ENCODE data around the gene C4orf50. TPM values are rescaled to one million over a fixed set of nuclear protein-coding genes. Genes with fewer than 3 reads are reported as not detected.

C4orf50 gene
- total and polyA plus RNA-seq, 2 donors = 0.14 to 0.66 TPM

DNA sequence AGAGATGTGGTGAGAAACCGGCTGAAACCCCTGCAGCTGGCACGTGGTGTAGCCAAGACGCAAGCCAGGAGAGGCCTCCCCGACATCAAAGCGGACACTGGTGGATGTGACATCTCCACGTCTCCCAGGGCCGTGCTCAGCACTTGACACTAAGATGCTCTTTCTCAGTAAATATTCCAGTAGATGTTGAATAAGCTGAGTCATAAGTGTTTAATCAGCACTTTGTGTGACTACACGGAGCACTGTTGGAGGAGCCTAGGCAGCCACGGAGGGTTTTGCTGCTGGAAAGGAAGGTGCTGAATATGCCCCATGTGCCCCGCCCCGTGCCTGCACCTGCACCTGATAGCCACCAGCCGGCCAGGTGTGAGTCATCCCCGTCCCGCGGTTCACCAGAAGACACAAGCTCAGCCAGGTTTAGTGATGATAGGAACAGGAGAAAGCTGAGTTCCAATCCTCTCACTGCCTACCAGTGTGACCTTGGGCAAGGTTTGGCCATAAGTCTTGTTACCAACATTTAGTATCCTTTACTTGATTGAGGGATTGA lies 29.0 kb upstream of the C4orf50 start:
- WGBS = 91% methylated on average over 15 of the region's 15 CpGs

DNA sequence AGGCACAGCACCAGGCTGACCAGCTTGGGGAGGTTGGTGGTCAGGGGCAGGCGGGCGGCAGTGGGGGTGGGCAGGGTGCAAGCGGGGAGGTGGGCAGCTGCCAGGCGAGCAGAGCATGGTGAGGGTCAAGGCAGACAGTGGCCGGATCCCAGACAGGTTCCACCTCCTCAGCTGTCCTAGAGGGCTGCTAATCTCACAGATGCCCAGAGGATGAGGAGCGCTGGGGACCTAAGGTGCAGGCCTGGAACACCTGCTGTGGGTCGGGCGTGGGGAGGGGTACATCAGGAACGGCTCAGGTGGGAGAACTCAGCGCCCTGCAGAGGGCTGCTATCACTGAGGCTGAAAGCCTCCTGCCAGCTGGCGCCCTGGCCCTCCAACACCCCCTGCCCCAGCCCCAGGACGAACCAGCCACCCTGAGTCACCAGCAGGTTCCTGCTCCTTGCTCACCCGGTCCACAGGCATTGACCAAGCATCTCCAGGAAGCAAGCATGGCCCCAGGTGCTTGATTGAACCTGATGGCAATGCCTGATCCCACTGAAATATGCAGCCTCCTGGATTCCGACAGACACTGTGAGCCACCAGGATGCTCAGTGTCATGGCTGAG lies 28.4 kb upstream of the C4orf50 start:
- 96% methylated on average over 14 of the region's 14 CpGs for WGBS
- DNase-seq (ENCODE audit: low read depth in 6 of 9, low spot score in 9 of 9) = no peak
- no peaks in the 10 kb centered on the region for H3K9me3 ChIP-seq (ENCODE audit: control insufficient read depth in 2 of 2, insufficient read depth in 1 of 2, low read length in 1 of 2)
- H3K27ac ChIP-seq (ENCODE audit: low read depth in 1 of 2, low read length in 1 of 2) = no peak overlapping the region
- H3K27me3 ChIP-seq (ENCODE audit: control insufficient read depth in 2 of 2, insufficient read depth in 1 of 2, low read length in 1 of 2) = no peaks in the 10 kb centered on the region
- no peak overlapping the region for H3K4me3 ChIP-seq (ENCODE audit: low read length in 2 of 2)
- no peaks in the 10 kb centered on the region for H3K36me3 ChIP-seq (ENCODE audit: control insufficient read depth in 2 of 2, insufficient read depth in 2 of 2, low read length in 1 of 2)
- H3K4me1 ChIP-seq (ENCODE audit: control insufficient read depth in 2 of 2, insufficient read depth in 2 of 2, low read length in 2 of 2) = no peaks in the 10 kb centered on the region

More for the DNA sequence above, 29.0 kb upstream of the C4orf50 start:
- Histone ChIP-seq H3K4me3 (ENCODE audit: low read length in 2 of 2) (no peak overlapping the region), H3K4me1 (ENCODE audit: control insufficient read depth in 2 of 2, insufficient read depth in 2 of 2, low read length in 2 of 2) (no peaks in the 10 kb centered on the region), H3K27me3 (ENCODE audit: control insufficient read depth in 2 of 2, insufficient read depth in 1 of 2, low read length in 1 of 2) (no peaks in the 10 kb centered on the region), H3K27ac (ENCODE audit: low read depth in 1 of 2, low read length in 1 of 2) (no peak overlapping the region), H3K9me3 (ENCODE audit: control insufficient read depth in 2 of 2, insufficient read depth in 1 of 2, low read length in 1 of 2) (no peaks in the 10 kb centered on the region), H3K36me3 (ENCODE audit: control insufficient read depth in 2 of 2, insufficient read depth in 2 of 2, low read length in 1 of 2) (no peaks in the 10 kb centered on the region)
- DNase-seq (ENCODE audit: low read depth in 6 of 9, low spot score in 9 of 9) = no peak

DNA sequence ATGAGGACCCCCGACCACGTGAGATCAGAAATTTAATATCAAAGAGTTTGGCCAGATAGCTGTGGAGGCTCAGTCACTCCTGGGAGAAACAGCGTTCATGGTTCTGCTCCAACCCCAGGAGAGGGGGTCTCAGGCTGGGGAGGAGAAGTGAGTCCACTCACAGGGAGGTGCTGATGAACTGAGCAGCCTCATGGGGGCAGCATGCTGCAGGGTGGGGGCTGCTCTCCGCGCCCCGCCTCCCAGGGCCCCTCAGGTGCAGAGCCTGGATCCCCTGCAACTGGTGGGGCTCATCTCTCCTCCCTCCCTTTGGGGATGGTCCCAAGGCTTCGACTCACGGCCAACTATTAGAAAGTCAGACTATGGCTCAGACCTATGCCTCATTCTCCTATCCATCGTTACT lies 26.6 kb upstream of the C4orf50 start:
- Histone ChIP-seq H3K4me1 (ENCODE audit: control insufficient read depth in 2 of 2, insufficient read depth in 2 of 2, low read length in 2 of 2) (no peaks in the 10 kb centered on the region), H3K27me3 (ENCODE audit: control insufficient read depth in 2 of 2, insufficient read depth in 1 of 2, low read length in 1 of 2) (no peaks in the 10 kb centered on the region), H3K27ac (ENCODE audit: low read depth in 1 of 2, low read length in 1 of 2) (no peak overlapping the region), H3K4me3 (ENCODE audit: low read length in 2 of 2) (no peak overlapping the region), H3K36me3 (ENCODE audit: control insufficient read depth in 2 of 2, insufficient read depth in 2 of 2, low read length in 1 of 2) (no peaks in the 10 kb centered on the region), H3K9me3 (ENCODE audit: control insufficient read depth in 2 of 2, insufficient read depth in 1 of 2, low read length in 1 of 2) (no peaks in the 10 kb centered on the region)
- no peak for DNase-seq (ENCODE audit: low read depth in 6 of 9, low spot score in 9 of 9)
- 46% methylated on average over 9 of the region's 9 CpGs for WGBS

DNA sequence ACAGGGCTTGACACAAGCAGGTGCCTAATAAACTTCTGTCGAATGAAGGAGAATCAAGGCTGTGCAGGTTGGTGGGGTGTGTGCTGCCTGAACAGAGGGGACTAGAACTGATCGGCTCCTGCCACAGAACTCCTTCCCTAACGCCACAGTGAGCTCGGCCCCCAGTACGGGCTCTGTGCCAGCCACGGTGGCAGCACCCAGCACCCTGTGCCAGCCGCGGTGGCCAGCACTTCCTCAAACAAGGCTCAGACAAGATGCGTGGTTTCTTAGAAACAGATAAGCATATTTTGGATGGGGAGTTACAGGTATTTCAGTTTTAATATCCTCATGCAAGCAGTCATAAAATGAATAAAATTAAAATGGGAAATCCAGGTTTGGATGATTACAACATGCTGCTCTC lies 26.0 kb upstream of the C4orf50 start:
- WGBS = 12% methylated on average over 9 of the region's 9 CpGs
- no peak overlapping the region for H3K27ac ChIP-seq (ENCODE audit: low read depth in 1 of 2, low read length in 1 of 2)
- H3K9me3 ChIP-seq (ENCODE audit: control insufficient read depth in 2 of 2, insufficient read depth in 1 of 2, low read length in 1 of 2) = no peaks in the 10 kb centered on the region
- no peaks in the 10 kb centered on the region for H3K36me3 ChIP-seq (ENCODE audit: control insufficient read depth in 2 of 2, insufficient read depth in 2 of 2, low read length in 1 of 2)
- H3K4me3 ChIP-seq (ENCODE audit: low read length in 2 of 2) = no peak overlapping the region
- DNase-seq (ENCODE audit: low read depth in 6 of 9, low spot score in 9 of 9) = no peak
- H3K4me1 ChIP-seq (ENCODE audit: control insufficient read depth in 2 of 2, insufficient read depth in 2 of 2, low read length in 2 of 2) = no peaks in the 10 kb centered on the region
- no peaks in the 10 kb centered on the region for H3K27me3 ChIP-seq (ENCODE audit: control insufficient read depth in 2 of 2, insufficient read depth in 1 of 2, low read length in 1 of 2)

DNA sequence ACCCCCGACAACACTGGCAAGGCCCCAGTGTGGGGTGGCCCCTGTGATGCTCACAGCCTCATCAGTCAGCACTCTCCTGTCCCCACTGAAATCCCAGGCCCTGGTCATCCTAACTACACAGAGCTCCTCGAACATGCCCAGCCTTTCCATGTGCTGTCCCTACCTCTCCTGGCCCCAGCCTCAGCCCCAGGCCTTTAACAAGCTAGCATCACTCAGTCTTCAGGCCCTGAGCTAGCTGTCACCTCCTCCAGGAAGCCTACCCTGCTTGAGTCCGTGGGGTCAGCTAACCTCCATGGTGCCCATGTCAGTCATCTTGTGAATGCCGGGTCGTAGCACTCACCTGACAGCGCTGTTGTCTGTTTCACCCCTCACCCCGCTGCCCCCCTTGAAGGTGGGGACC lies 25.6 kb upstream of the C4orf50 start:
- WGBS = 82% methylated on average over 7 of the region's 7 CpGs
- no peak overlapping the region for H3K27ac ChIP-seq (ENCODE audit: low read depth in 1 of 2, low read length in 1 of 2)
- H3K27me3 ChIP-seq (ENCODE audit: control insufficient read depth in 2 of 2, insufficient read depth in 1 of 2, low read length in 1 of 2) = no peaks in the 10 kb centered on the region
- DNase-seq (ENCODE audit: low read depth in 6 of 9, low spot score in 9 of 9) = no peak
- H3K4me3 ChIP-seq (ENCODE audit: low read length in 2 of 2) = no peak overlapping the region
- H3K9me3 ChIP-seq (ENCODE audit: control insufficient read depth in 2 of 2, insufficient read depth in 1 of 2, low read length in 1 of 2) = no peaks in the 10 kb centered on the region
- H3K4me1 ChIP-seq (ENCODE audit: control insufficient read depth in 2 of 2, insufficient read depth in 2 of 2, low read length in 2 of 2) = no peaks in the 10 kb centered on the region
- H3K36me3 ChIP-seq (ENCODE audit: control insufficient read depth in 2 of 2, insufficient read depth in 2 of 2, low read length in 1 of 2) = no peaks in the 10 kb centered on the region

DNA sequence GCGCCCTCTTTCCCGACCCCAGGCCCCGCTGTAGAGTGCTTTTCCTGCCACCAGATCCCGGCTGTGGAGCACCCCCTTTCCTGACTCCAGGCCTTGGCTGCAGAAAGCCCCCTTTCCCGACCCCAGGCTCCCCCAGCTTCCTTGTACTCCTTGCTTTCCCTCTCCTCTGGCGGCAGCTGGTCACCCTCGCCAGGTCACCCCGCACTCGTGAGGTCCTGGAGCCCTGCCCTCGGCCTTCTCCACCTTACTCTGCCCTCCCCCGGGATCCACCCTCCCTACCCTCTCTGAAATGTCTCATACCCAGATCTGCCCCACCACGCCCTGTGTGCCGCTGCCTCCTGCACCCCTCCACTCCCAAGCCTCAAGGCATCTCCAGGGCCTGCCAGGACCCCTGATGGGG lies 25.0 kb upstream of the C4orf50 start:
- Histone ChIP-seq H3K27me3 (ENCODE audit: control insufficient read depth in 2 of 2, insufficient read depth in 1 of 2, low read length in 1 of 2) (no peaks in the 10 kb centered on the region), H3K9me3 (ENCODE audit: control insufficient read depth in 2 of 2, insufficient read depth in 1 of 2, low read length in 1 of 2) (no peaks in the 10 kb centered on the region), H3K4me3 (ENCODE audit: low read length in 2 of 2) (no peak overlapping the region), H3K27ac (ENCODE audit: low read depth in 1 of 2, low read length in 1 of 2) (no peak overlapping the region), H3K36me3 (ENCODE audit: control insufficient read depth in 2 of 2, insufficient read depth in 2 of 2, low read length in 1 of 2) (no peaks in the 10 kb centered on the region), H3K4me1 (ENCODE audit: control insufficient read depth in 2 of 2, insufficient read depth in 2 of 2, low read length in 2 of 2) (no peaks in the 10 kb centered on the region)
- 91% methylated on average over 13 of the region's 13 CpGs for WGBS
- no peak for DNase-seq (ENCODE audit: low read depth in 6 of 9, low spot score in 9 of 9)

DNA sequence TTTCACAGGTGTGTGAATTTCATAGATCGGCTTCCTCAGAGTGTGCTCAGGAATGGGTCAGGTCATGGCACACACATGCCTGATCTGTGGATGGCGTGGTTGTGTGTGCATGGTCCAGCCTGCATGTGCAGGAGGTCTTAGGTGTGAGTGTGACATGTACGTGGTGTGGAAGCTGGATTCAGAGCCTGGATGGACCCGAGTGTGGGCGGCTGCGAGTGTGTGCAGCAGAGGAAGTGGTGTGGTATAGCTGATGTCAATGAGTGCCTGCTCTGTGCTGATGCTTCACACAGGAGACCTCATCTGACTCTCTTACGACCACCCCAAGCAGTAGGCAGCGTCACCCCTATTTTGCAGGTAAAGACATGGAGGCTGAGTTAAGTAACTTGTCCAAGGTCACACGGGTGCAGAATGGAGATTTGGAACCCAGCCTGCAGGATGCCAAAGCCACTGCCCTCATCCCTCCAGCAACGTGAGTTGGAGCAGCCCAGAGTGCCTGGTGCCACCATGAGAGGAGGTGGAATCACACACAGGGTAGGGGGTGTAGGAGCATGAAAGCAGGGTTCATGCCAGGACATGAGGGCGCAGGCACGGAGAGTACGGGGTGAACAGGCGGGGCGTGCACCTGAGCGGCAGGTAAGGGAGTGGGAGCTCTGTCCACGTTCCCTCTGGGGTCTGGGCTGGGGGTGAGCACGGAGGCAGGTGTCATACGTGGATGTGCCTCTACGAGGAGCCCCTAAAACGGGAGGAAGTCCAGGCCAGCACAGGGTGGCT lies 24.2 kb upstream of the C4orf50 start:
- Histone ChIP-seq H3K27me3 (ENCODE audit: control insufficient read depth in 2 of 2, insufficient read depth in 1 of 2, low read length in 1 of 2) (no peaks in the 10 kb centered on the region), H3K27ac (ENCODE audit: low read depth in 1 of 2, low read length in 1 of 2) (no peak overlapping the region), H3K4me3 (ENCODE audit: low read length in 2 of 2) (no peak overlapping the region), H3K36me3 (ENCODE audit: control insufficient read depth in 2 of 2, insufficient read depth in 2 of 2, low read length in 1 of 2) (no peaks in the 10 kb centered on the region), H3K4me1 (ENCODE audit: control insufficient read depth in 2 of 2, insufficient read depth in 2 of 2, low read length in 2 of 2) (no peaks in the 10 kb centered on the region), H3K9me3 (ENCODE audit: control insufficient read depth in 2 of 2, insufficient read depth in 1 of 2, low read length in 1 of 2) (no peaks in the 10 kb centered on the region)
- WGBS = 90% methylated on average over 21 of the region's 21 CpGs
- DNase-seq (ENCODE audit: low read depth in 6 of 9, low spot score in 9 of 9) = no peak

DNA sequence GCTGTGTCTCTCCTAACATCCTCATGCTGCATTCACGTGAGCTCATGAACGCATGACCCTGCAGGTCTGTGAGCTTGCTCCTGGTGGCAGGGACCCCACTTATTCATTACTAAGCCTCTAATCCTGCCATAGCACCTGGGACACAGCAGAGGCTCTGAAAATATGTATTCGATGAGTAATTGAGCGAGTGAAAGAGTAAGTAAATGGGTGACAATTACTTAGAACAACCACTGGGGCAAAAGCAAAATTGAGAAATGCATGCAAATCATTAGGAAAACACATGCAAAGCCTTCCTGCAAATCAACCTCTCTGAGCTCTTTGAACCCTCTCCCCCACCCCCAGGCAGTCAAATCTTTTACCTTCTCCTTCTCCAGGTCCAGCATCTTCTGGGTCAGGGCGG lies 23.6 kb upstream of the C4orf50 start:
- H3K4me3 ChIP-seq (ENCODE audit: low read length in 2 of 2) = no peak overlapping the region
- H3K27ac ChIP-seq (ENCODE audit: low read depth in 1 of 2, low read length in 1 of 2) = no peak overlapping the region
- H3K9me3 ChIP-seq (ENCODE audit: control insufficient read depth in 2 of 2, insufficient read depth in 1 of 2, low read length in 1 of 2) = no peaks in the 10 kb centered on the region
- no peaks in the 10 kb centered on the region for H3K27me3 ChIP-seq (ENCODE audit: control insufficient read depth in 2 of 2, insufficient read depth in 1 of 2, low read length in 1 of 2)
- no peaks in the 10 kb centered on the region for H3K36me3 ChIP-seq (ENCODE audit: control insufficient read depth in 2 of 2, insufficient read depth in 2 of 2, low read length in 1 of 2)
- DNase-seq (ENCODE audit: low read depth in 6 of 9, low spot score in 9 of 9) = no peak
- no peaks in the 10 kb centered on the region for H3K4me1 ChIP-seq (ENCODE audit: control insufficient read depth in 2 of 2, insufficient read depth in 2 of 2, low read length in 2 of 2)
- WGBS = 95% methylated on average over 5 of the region's 5 CpGs

DNA sequence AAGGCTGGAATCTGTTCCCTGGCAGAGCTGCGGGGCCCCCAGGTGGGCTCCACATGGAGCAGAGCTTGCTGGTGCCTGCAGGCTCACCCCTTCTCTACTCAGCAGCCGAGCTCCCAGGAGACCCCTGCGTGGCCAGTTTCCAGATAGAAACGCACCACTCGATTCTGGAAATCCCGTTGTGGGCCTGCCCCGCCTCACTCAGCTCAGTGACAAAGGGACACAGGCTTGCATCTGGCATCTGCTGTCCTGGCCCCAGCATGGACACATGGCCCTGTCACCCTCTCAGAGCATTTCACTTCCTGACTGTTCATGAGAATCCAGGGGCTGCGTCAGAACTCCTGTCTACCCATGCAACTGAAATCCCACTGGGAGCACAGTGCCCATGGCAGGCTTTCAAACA lies 20.5 kb upstream of the C4orf50 start:
- Histone ChIP-seq H3K4me1 (ENCODE audit: control insufficient read depth in 2 of 2, insufficient read depth in 2 of 2, low read length in 2 of 2) (no peaks in the 10 kb centered on the region), H3K9me3 (ENCODE audit: control insufficient read depth in 2 of 2, insufficient read depth in 1 of 2, low read length in 1 of 2) (no peaks in the 10 kb centered on the region), H3K36me3 (ENCODE audit: control insufficient read depth in 2 of 2, insufficient read depth in 2 of 2, low read length in 1 of 2) (no peaks in the 10 kb centered on the region), H3K4me3 (ENCODE audit: low read length in 2 of 2) (no peak overlapping the region), H3K27ac (ENCODE audit: low read depth in 1 of 2, low read length in 1 of 2) (no peak overlapping the region), H3K27me3 (ENCODE audit: control insufficient read depth in 2 of 2, insufficient read depth in 1 of 2, low read length in 1 of 2) (no peaks in the 10 kb centered on the region)
- no peak for DNase-seq (ENCODE audit: low read depth in 6 of 9, low spot score in 9 of 9)
- WGBS = 91% methylated on average over 8 of the region's 8 CpGs
